ENCODE data around the gene KLHL40.

KLHL40 gene, protein sequence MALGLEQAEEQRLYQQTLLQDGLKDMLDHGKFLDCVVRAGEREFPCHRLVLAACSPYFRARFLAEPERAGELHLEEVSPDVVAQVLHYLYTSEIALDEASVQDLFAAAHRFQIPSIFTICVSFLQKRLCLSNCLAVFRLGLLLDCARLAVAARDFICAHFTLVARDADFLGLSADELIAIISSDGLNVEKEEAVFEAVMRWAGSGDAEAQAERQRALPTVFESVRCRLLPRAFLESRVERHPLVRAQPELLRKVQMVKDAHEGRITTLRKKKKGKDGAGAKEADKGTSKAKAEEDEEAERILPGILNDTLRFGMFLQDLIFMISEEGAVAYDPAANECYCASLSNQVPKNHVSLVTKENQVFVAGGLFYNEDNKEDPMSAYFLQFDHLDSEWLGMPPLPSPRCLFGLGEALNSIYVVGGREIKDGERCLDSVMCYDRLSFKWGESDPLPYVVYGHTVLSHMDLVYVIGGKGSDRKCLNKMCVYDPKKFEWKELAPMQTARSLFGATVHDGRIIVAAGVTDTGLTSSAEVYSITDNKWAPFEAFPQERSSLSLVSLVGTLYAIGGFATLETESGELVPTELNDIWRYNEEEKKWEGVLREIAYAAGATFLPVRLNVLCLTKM

DNA sequence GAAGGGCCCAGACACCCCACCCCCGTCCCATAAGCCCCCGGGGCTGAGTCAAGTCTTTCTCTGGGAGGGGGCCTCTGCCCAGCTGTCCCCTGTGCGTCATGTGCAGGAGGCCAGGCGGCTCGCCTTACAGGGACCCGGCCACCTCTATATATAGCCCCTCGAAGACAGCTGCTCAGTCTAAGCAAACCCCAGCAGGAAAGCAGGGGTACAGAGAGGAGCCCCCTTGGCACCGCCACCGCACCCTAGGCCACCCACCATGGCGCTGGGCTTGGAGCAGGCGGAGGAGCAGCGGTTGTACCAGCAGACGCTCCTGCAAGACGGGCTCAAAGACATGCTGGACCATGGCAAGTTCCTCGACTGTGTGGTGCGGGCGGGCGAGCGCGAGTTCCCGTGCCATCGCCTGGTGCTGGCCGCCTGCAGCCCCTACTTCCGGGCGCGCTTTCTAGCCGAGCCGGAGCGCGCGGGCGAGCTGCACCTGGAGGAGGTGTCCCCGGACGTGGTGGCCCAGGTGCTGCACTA, at the start of gene KLHL40:
KLHL40 (plus strand) TSS at position 175 of the 519 bp plus-strand sequence; CDS start at position 257, 82 bp downstream.
- no peak for DNase-seq

GRCh38 chr3:42637001-42637400, 48.3 kb upstream of the KLHL40 start:
- DNase-seq, result no peak

- no peak for DNase-seq
Measured at GRCh38 chr3:42638339-42638842, 46.9 kb upstream of the KLHL40 start.

DNA sequence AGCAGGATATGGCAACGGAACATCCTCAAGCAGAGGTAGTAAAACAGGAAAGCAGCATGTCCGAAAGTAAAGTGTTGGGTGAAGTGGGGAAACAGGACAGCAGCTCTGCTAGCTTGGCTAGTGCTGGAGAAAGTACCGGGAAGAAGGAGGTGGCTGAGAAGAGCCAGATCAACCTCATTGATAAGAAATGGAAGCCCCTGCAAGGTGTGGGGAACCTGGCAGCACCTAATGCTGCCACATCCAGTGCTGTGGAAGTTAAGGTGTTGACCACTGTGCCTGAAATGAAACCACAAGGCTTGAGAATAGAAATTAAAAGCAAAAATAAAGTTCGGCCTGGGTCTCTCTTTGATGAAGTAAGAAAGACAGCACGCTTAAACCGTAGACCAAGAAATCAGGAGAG, 46.1 kb upstream of the KLHL40 start:
- no peak for DNase-seq

DNA sequence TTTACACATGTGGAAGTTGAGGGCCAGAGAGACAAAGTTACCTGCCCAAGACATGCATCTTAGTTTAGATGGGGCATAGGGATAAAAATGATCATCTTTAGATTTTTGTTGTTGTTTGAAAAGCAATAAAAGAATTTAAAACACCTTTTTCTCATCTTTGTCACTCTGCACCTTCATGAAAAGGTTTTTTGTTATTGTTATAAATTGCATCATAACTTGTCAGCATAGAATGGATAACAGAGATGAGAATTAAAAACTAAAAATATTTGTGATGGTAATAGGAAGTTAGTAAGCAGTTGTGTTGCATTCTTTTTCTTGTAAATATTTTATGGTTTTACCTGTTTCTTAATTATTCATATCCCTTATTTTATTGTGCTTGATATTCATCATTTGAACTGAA, 45.2 kb upstream of the KLHL40 start:
- no peak for DNase-seq

- DNase-seq, result no peak
Measured at GRCh38 chr3:42640771-42641370, 44.5 kb upstream of the KLHL40 start.

GRCh38 chr3:42647821-42648459, 37.4 kb upstream of the KLHL40 start:
- DNase-seq, result no peak

DNA sequence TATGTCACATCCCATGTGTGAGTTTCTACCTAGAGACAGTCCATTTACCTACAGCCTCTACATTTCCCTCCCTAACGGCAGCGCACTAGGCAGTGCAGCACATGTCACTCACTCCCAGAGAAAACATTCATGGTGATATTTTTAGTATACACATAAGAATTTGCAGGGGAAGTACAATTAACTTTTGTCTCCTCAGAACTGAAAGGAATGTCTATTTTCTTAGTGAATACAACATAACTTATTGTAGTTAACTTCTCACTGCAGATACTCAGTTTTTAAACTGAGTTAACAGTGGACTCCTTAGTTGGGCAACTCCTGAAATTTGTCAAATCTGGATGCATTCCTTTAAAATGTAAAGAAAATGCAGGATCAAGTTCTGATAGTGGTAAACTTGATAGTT, 36.3 kb upstream of the KLHL40 start:
- DNase-seq, result no peak

- DNase-seq, result no peak
Measured at GRCh38 chr3:42649783-42650182, 35.6 kb upstream of the KLHL40 start.

GRCh38 chr3:42651248-42652091, 33.9 kb upstream of the KLHL40 start:
- DNase-seq, result no peak

- DNase-seq, result no peak
Measured at GRCh38 chr3:42652251-42652610, 33.1 kb upstream of the KLHL40 start.

- DNase-seq, result no peak
Measured at GRCh38 chr3:42652611-42653302, 32.6 kb upstream of the KLHL40 start.

GRCh38 chr3:42653303-42653559, 32.1 kb upstream of the KLHL40 start:
- DNase-seq, result no peak

GRCh38 chr3:42653560-42654330, 31.6 kb upstream of the KLHL40 start, which contains the start of gene ZBTB47:
ZBTB47 (plus strand) TSS chr3:42653697; CDS start chr3:42658356, 4,659 bp downstream.
- no peak for DNase-seq

- DNase-seq, result no peak
Measured at GRCh38 chr3:42654331-42655201, 30.8 kb upstream of the KLHL40 start.

DNA sequence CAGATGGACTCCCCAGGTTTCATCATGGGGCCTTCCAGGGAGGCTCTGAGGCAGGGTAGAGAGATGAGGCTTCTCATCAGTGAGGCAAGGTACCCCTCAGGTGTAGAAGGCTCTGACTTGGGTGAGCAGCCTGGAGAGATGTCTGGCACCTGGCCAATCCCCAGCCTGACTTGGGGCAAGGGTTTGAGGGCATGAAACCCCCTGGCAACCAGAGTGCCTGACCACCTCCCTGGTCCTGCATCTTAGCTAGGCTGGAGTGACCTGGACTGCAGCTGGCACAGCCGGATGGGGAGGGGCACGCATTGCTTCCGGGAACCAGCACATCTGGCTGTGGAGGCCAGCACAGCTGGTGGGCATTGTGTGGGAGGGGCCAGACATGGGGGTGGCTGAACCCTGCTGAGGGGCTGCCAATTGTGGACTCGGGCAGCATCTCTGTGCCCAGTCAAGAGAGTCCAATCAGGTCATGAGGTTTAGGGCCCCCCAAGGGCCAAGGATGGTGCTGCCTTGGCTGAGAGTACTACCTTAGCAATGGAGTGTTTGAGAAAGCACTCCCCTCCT, 29.9 kb upstream of the KLHL40 start:
- DNase-seq, result no peak

DNA sequence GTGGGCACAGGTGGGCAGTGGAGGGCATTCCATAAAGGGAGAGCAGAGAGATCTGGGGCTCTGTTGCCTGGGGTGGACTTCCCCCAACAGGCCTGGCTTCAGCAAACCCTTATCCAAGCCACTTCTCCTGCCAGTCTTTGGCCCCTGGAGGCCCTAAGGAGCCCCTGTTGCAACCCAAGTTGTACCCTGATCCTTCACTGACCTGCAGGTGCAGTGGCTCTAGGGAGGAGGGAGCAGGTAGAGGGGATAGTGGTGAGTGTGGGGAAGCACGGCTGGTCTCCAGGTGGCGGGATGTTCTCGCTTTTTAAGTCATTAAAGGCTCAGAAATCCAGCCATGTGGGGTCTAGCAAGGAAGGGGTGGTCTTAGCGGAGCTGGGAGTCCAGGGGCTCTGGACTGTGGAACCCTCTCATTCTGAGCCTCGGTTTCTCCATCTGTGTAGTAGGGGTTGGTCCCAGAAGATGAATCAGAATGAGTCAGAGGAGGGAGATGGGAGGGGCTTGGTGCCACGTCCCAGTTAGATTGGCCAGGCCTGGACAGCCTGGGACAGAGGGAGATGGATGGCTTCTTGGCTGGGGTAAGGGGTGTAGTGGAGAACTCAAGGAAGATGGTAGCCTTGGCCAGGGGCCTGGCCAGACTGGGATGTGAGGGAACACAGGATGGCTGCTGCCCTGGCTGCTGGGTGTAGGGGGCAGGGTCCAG, 29.2 kb upstream of the KLHL40 start:
- DNase-seq, result no peak

- no peak for DNase-seq
Measured at GRCh38 chr3:42656680-42657610, 28.4 kb upstream of the KLHL40 start.
